Esophagus mucosa (tissue), 1 donor: Measurements from ENCODE around the gene UBE2J2. TPM values are rescaled to one million over a fixed set of nuclear protein-coding genes. Genes with fewer than 3 reads are reported as not detected.

Experiments used
- ATAC-seq: fragments of 200-7000 bp; cut with Tn5 transposase; one replicate; pipeline ENCODE4 v1.9.1; 2020
- total RNA-seq: library from RNA; stranded (reverse); gene quantifications from one replicate; pipeline ENCODE4 v1.2.4, GENCODE V29; 2023
- donor health status: DM: yes; HTN: yes; CAD: no.

Gene UBE2J2
- total RNA-seq, 1 donor from 2014 or later: 45.0 TPM

DNA sequence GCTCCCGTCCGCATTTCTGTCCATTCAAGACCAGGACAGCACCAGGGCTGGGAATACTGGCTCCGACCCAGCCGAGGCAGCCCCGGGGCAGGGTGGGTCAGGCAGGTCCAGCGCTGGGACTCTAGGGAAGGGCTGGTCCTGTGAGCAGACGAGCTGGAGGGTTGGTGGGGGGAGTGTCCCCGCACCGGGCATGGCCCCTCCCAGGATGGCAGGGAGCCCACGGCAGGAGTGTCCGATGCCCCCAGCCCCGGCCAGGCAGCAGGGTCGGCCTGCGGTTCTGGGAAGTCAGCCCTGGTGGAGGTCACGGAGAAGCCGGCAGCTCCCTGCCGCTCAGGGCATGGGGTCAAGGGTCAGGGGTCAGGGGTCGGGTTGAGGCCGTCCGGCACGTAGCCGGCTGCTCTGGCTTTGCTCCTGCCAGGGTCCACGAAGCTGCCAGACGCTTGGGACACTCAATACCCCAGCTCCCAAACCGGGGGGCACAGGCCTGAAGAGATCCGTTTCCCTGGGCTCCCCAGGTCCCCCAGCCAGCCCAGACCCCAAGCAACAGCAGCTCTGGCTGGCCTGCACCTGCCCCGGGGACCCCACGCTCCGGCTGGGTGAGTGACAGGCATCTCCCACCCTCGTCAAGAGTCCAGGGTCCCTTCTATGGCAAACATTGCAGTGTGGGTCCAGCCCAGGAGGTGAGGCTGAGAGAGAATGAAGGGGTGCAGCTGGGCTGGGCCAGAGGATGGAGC is 33.9 kb downstream of the UBE2J2 start:
- ATAC-seq: peak; percentile 11

DNA sequence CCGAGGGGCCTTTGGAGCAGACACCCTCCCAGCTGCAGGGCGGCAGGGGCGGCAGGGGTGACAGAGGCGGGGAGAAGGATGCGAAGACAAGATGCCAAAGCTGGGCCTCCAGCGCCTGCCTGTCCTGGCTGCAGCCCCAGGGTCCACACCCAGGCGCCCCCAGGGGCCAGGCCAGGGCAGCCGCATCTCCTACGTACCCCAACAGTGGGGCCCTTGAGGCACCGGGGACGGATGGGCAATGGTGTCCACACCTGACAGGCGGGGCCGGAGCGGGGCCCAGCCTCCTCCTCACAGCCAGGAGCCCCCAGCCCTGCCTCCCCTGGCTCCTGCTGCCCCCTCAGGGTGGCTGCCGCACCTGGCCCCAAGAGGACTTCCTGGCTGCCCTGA is 34.4 kb downstream of the UBE2J2 start:
- ATAC-seq: no peak

DNA sequence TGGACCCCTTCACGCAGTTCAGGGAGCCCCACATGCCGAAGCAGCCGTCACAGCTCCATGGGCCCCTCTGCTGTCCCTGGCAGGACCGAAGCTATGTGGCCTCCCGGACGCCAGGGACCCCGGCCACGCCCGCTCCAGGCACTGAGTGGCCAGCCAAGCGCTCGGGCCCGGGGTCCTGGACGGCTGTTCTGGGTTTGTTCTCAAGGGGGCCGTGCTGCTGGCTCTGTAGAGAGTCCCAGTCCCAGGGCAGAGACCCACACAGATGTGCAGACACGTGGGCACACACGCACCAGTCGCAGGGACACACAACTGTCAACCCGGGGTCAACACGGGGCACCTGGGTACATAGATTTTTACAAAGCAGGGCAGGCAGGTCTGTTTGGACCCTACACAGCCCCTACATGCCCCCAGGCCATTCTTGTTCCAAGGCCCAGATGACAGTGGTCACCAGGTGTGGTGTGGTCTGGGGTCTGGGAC is 34.9 kb downstream of the UBE2J2 start:
- no peak for ATAC-seq

DNA sequence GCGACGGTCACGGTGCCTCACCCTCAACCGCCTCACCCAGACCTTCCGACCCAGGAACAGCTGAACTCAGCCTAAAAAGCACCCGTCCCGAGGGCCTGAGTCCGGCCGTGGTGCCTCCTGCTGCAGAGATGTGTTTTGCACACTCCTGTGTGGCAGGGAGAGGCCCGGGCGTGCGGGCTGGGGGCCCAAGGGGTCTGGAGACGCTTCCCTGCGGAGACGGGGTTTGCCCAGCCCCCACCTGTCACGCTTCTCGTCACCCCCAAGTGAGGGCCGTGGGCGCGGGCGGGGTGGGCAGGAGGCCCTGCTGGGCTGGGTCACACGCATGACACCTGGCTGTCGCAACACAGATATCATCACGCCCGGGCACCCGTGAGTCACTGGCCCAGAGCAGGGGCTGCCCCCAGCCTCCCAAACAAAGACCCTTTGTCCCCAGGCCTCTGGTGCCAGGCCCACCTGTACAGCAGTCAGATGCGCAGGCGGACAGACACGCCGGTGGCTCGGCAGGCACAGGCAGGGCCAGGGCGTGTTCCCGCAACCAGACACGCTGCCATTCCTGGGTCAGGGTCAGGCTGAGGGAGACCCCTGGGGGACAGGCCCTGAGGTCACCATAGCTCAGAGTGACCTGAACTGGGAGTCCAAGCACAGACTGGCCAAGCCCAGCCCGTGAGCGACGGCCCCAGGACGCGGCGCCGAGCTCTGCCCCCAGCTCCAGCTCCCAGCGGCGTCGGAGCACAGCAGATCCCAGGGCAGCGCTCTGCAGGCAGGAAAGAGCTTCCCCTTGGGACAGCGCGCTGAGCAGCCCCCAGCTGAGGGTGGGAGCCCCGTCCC is 35.6 kb downstream of the UBE2J2 start:
- peak; percentile 43 for ATAC-seq

DNA sequence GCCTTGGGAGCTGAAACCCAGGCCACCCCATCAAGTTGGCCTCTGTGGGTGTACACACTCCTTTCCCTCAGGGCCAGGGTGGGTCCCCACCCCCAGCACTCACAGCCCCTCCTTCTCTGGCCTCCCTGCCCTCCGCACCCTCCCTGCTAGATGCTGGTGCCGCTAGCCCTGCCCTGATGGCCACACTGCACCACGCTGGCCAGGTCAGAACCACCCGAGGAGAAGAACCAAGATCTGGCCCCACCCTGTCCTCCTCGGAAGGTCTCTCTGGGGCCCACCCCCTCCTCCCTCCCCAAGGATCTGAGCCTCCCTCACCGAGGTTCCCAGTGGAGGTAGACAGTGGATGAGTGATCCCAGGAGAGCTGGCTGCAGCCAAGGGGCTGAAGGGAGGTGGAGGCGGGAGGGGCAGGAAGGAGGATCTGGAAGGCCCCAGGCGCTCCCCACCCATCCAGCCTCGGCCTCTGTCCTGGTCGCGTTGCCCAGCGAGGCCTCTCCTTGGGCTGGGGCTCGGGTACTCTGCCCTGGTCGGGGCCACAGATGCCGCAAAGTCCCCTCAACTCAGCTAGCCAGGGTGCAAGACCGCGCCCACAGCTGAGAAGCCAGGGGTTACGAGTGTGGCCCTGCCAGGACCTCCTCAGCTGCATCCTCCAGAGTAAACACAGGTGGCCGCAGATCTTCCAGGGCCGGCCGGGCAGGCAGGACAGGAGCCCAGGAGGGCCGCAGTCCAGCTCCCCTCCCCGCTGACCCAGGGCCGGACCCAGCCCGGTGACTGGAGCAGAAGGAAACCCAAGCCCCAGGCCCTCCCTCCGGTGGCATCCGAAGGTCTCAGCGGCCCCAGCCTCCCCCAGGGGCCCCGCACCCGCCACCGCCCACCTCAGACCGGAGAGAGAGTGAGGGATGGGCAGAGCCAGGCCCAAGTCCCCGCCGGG is 36.4 kb downstream of the UBE2J2 start:
- ATAC-seq: no peak

DNA sequence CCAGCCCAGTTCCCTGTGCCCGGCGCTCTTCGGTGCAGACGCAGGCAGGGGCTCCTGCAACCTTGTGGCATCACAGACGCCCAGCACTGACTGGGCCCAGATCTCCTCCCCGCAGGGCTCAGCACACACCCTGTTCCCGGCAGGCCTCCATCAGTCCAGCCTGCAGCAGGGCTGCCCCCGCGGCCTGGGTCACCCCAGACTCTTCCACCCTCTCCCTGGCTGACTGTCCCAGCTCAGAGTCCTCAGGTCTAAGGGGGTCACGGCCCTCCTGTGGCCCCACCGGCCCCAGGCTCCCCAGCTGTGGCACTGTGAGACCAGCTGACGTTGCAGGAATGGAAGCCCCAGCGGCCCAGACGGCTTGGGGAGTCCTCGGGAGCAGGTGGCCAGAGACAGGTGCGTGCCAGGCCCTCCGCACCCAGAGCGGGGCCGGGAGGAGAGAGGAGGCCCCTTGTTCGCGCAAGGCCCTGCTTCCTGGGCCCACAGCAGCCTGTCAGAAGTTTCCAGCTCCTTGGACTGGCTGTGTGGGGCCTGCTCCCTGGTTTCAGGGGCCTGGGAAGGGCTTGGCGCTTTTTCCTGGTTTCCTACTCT is 37.4 kb downstream of the UBE2J2 start:
- ATAC-seq: no peak

DNA sequence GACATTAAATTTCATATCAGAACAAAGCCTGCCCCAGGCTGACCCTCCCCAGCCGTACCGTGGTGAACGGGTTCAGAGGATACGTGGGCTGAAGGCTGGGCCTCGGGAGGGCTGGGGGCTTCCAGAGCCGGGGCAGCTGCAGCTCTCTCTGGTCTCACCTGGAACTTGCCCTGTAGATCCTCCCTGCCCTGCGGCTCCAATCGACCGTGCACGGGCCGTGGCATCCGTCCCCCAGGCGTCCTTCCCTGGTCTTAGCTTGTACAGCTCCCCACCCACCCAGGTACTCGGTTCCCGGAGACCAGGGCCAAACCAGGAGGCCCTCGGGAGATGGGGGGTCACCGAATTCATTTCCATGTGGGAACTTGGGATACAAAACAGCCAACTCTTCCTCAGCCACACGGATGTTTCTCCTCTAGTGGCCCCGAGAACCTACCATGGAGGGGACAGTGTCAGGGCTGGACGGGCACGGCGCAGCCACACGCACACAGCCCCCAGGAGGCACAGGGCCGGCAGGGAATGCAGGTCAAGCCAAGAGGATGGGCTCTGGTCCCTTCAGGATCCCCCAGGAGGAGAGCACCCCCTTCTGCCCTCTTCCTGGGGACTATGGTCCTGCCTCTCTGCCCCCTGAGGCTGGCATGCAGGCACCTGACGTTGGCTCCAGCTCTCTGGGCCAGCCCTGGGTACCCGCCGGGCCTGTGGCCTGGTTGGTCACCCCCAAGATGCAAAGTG is 38.5 kb downstream of the UBE2J2 start:
- ATAC-seq: no peak

DNA sequence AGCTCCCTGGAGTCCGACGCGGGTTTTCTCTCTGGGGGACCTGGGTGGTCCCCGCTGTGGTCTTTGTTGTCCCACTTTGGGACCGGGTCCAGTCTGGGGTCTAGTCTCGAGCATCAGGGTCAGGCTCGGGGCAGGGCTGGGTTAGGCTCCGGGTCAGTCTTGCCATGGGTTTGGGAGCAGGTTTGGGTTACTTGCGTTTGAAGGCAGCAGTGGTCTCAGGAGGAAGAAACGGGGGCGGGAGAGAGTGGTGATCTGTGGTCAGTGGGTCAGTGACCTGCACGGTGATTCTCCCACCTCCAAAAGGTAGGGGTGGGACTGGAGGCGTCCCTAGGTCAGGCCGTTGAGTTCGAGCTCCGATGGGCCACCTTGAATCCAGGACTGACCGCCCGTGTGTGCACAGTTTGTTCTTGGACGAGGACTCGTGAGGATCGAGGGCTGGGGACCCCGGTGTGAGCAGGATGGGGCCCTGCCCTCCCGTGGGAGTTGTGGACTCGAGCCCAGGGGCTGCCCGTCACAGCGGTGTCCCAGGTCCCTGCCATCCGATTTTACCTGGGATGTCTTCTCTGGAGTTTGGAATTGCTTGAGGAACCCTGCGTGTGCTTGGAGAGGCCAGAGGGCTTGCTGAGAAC is 39.4 kb downstream of the UBE2J2 start:
- no peak for ATAC-seq

DNA sequence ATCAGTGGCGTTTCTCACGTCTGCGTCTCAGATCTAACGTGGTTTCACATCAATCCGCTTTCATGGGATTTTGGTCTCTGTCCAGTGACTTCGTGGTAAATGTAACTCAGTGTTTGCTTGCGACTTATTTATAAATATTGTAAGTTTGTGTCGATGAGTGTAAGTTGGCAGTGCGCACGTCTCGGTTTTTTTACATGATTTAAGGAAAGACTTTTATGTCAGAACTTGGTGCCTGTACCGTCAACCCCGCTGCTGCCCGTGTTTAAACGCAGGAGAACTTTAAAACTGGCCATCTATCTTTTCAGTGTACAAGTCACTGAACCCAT is 40.1 kb downstream of the UBE2J2 start:
- no peak for ATAC-seq

DNA sequence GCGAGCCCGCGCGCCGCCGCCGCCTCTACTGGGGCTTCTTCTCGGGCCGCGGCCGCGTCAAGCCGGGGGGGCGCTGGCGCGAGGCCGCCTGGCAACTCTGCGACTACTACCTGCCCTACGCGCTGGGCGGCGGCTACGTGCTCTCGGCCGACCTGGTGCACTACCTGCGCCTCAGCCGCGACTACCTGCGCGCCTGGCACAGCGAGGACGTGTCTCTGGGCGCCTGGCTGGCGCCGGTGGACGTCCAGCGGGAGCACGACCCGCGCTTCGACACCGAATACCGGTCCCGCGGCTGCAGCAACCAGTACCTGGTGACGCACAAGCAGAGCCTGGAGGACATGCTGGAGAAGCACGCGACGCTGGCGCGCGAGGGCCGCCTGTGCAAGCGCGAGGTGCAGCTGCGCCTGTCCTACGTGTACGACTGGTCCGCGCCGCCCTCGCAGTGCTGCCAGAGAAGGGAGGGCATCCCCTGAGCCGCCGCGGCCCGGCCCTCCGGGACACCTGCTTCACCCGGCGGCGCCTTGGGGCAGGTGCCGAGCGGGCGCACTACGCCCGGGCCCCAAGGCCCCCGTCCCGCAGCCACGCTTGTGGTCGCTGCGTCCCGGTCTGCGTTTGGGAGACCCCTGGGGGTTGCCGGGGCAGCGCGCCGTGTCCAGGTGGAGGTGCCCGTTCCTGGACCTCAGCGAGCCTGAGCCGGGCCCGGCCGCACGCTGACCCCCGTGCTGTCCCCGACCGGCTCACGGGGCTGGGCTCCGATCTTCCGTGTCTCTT is 40.7 kb downstream of the UBE2J2 start:
- no peak for ATAC-seq

DNA sequence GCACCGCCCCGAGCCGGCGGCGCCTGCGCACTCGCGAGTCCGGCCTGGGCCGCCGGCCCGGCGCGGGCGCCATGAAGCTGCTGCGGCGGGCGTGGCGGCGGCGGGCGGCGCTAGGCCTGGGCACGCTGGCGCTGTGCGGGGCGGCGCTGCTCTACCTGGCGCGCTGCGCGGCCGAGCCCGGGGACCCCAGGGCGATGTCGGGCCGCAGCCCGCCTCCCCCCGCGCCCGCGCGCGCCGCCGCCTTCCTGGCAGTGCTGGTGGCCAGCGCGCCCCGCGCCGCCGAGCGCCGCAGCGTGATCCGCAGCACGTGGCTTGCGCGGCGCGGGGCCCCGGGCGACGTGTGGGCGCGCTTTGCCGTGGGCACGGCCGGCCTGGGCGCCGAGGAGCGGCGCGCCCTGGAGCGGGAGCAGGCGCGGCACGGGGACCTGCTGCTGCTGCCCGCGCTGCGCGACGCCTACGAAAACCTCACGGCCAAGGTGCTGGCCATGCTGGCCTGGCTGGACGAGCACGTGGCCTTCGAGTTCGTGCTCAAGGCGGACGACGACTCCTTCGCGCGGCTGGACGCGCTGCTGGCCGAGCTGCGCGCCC is 41.4 kb downstream of the UBE2J2 start, which contains the start of gene B3GALT6:
B3GALT6 (plus strand) TSS at position 30 of the 588 bp plus-strand sequence; CDS start at position 72, 42 bp downstream.
- no peak for ATAC-seq

DNA sequence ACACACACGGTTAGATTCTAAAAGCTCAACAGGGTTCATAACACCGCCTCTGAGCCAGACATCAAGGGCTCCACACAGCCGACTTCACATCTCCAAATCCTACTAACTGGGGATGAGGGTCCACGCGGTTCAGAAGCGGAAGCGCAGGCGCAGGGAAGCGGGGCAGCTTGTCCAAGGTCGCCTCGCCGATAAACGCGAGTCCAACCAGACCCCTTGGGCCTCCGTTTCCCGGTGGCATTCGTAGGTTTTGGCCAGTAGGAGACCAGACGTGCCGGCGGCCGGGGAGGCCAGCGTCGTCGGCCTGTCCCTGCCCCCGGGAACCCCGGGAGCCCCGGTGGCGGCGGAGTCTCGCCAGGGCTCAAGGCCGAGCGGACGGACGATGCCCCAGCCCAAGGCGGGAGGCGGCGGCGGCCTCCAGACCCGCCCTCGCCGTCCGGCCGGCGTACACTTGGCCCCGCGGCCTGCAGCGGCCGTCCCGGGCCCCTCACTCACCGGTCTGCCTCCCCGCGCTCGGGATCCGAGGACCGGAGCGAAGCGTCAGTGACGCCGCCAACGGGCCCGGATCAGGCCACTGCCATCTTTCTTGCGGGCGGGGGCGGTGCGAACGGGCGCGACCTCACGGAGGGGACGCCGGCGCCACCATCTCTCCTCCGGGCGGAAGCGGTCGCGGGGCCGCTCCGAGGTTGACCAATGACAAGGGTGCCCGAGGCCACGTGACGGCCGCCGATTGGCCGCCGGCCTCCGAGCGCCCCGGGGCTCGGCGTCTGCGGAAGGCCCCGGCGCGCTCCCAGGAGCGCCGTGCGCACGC is 42.0 kb downstream of the UBE2J2 start, which contains the start of gene SDF4:
SDF4 (minus strand) TSS at position 602 of the 808 bp plus-strand sequence. CDS start 3,229 bp downstream, outside the sequence.
- peak; percentile 91 for ATAC-seq

DNA sequence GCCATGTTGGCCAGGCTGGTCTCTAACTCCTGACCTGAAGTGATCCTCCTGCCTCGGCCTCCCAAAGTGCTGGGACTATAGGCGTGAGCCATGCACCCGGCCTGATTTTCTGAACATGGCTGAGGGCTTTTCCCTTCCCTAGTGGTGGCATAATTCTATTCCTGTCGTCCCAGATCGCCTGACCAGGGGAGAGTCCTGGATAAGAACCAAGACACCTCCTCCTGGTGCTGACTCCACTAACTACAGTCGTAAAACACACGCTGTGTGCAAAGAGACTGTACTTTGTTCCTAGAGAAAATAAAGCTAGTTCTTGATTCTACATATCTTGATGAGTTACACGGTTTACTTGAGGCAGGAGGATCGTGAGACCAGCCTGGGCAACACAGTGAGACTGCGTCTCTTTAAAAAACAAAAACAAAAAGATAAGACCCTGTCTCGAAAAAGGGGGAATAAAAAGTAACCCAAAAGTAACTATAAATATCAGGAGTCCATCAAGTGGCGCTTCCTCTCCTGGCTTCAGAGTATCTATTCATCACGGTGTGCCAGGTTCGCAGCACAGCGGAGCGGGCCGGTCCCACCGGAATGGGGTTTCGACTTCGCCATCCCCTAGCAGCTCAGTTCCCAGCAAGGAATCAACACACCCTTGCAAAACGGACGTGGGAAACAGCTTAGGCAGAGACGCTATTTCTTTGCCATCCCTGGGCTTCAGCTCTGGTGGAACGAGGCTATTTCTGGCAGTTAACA is 42.8 kb downstream of the UBE2J2 start:
- peak; percentile 24 for ATAC-seq

DNA sequence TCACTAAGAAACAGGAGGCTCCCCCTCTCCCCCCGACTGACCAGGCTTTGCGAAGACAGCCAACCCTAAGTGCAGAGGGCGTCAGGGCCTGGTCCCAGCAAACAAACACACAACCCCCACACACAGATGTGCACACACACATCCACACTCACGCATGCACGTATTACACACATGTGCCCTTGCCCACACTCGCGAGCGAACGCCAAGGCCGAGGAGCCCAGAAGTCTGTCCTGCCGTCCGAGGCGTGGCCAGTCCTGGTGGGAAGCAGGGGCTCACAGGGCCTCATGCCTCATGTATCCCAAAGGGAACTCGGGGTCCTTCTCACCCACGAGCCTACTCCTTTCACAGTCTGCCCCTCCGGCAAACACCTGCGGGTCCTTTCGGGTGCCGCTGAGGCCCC is 43.9 kb downstream of the UBE2J2 start:
- no peak for ATAC-seq

DNA sequence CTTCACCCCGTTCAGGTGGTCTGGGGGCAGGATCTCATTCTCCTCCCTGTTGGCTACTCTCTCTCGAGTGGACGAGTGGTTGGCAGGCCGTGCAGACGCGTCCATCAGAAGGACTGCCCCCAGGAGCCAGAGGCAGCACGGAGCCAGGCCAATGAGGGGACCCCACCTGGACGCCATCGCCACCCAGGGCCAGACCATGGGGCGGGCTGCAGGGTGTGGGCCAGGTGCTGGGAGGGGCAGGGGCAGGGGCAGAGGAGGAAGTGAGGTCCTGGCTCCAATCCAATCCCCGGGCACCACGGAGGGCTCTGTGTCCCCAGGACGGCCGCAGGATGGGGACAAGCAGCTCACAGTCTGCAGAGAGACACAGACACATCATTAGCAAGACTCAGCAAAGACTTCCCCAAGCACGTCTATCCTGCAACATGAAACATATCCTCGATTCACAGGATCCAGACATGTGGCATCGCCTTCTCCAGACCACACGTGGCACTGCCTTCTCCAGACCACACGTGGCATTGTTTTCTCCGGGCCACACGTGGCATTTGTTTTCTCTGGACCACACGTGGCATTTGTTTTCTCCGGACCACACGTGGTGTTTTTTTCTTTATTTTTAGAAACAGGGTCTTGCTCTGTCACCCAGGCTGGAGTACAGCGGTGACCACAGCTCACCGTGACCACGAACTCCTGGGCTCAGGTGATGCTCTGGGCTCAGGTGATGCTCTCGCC is 44.9 kb downstream of the UBE2J2 start:
- no peak for ATAC-seq

DNA sequence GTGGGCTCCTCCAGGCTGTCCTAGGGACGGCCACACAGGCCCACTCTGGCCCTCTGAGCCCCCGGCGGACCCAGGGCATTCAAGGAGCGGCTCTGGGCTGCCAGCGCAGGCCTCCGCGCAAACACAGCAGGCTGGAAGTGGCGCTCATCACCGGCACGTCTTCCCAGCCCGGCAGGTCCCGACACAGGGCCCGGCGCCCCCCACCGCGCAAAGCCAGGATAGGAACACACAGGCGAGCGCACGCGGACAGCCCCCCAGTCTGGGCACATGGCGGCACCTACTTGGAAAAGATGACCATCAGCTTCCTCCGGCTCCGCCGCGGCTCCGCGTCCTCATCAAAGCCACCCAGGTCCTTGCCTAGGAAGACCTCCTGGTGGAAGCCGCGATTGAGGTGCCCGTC is 45.5 kb downstream of the UBE2J2 start:
- no peak for ATAC-seq

DNA sequence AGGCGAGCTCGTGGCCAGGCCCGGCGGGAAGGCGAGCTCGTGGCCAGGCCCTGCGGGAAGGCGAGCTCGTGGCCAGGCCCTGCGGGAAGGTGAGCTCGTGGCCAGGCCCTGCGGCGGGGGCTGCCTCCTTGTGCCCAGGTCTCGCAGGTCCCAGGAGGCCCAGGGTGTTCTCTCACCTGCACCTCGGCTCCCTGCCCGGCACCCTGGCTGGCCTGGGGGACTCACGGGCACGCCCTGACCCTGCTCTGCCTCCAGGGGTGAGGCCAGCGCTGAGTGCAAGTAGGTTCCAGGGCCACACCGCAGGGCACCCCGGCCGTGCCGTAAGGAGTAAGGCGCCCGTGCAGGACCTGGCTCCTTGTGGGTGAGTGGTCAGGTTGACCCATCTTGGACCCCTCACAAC is 46.3 kb downstream of the UBE2J2 start:
- ATAC-seq: no peak
